Nephron progenitor cell (in vitro differentiated cells): ENCODE measurements around the gene ARG1.

Experiments
- DNase-seq: peaks from one replicate; pipeline ENCODE4 v3.0.0; 2021
- H3K27ac Mint-ChIP-seq: 2 replicates; pipeline ENCODE4 v1.8.0; 2021; ENCODE audit warnings: mild to moderate bottlenecking, moderate library complexity, mixed read lengths
- H3K27me3 Mint-ChIP-seq: 2 replicates; pipeline ENCODE4 v1.8.0; 2021; ENCODE audit warnings: mild to moderate bottlenecking, low read depth, mixed read lengths; ENCODE audit not compliant: poor library complexity
- H3K36me3 Mint-ChIP-seq: 2 replicates; pipeline ENCODE4 v1.8.0; 2021; ENCODE audit warnings: low read depth, mixed read lengths
- H3K4me1 Mint-ChIP-seq: 2 replicates; pipeline ENCODE4 v1.8.0; 2021; ENCODE audit warnings: mixed read lengths
- H3K4me3 Mint-ChIP-seq: 2 replicates; pipeline ENCODE4 v1.8.0; 2021; ENCODE audit warnings: mild to moderate bottlenecking, moderate library complexity, mixed read lengths
- H3K9me3 Mint-ChIP-seq: 2 replicates; pipeline ENCODE4 v1.8.0; 2021; ENCODE audit warnings: mild to moderate bottlenecking, moderate library complexity, mixed read lengths
- TF ChIP-seq, protein P1 (sequence below): fragments of 200-600 bp; sonication (generic); IDR thresholded peaks from 2 replicates; pipeline ENCODE4 v1.5.0; 2021; ENCODE audit warnings: antibody characterized with exemption

ARG1 gene

DNA sequence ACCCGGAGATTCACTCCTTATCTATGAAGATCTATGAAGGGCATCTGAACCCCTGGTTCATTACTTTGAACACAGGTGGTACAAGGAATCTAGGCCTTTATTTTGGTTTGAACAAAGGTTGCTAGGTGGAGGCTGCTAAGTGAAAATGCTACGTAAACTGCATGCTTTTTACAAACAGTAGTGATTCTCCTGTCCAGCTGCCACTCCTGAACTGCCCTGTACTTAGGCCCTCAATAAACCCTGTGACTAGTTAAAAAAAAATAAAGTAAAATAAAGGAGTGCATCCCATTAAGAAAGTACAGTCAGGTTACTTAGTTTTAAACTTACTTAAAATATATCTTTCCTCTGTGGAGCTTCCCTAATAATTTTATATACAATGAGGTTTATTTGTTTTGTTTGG, 27.7 kb upstream of the ARG1 start:
- H3K4me1 Mint-ChIP-seq, result peaks cover 5% of the 10 kb centered on the region
- peaks cover 7% of the 10 kb centered on the region for H3K27me3 Mint-ChIP-seq
- peaks cover 24% of the 10 kb centered on the region for H3K9me3 Mint-ChIP-seq
- H3K36me3 Mint-ChIP-seq, result no peaks in the 10 kb centered on the region
- TF ChIP-seq, protein P1, sequence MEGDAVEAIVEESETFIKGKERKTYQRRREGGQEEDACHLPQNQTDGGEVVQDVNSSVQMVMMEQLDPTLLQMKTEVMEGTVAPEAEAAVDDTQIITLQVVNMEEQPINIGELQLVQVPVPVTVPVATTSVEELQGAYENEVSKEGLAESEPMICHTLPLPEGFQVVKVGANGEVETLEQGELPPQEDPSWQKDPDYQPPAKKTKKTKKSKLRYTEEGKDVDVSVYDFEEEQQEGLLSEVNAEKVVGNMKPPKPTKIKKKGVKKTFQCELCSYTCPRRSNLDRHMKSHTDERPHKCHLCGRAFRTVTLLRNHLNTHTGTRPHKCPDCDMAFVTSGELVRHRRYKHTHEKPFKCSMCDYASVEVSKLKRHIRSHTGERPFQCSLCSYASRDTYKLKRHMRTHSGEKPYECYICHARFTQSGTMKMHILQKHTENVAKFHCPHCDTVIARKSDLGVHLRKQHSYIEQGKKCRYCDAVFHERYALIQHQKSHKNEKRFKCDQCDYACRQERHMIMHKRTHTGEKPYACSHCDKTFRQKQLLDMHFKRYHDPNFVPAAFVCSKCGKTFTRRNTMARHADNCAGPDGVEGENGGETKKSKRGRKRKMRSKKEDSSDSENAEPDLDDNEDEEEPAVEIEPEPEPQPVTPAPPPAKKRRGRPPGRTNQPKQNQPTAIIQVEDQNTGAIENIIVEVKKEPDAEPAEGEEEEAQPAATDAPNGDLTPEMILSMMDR, result no peak
- H3K4me3 Mint-ChIP-seq, result no peak overlapping the region
- no peak for DNase-seq
- H3K27ac Mint-ChIP-seq, result no peak overlapping the region

DNA sequence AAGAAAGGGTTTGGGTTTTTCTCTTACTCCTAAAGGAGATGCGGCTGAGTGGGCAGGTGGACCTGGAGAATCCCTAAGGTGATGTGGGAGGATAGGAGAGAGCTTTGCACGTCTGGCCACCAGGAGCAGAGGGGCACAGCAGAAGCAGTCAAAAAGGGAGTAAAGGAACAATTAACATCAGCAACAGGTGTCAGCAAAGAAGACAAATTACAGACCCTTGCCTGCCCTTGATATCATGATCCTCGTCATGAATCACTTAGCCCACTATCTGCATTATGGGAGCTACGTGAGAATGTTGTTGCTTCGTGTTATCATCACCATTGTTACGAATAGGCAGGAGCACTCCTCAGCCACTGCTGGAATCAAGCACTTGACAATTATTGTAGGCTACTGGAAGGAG, 25.5 kb upstream of the ARG1 start:
- DNase-seq, result no peak

DNA sequence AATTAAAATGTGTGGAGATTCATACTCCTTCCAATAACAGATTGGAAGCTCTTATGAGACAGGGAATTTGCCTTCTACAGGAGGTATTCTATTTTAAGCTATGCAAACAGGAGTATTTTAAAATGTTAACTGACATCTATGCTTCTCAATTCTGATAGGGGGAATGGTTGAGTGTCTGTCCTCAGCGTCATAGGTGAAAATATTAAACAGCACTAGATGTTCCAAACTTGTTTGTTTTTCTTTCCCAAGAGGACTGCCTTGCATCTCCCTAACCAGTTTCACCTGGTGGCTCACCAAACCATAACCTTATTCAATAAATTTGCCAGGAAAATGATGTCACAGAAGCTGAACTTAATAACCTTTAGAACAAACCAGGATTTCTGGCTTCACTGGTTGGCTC, 24.6 kb upstream of the ARG1 start:
- TF ChIP-seq, protein P1, result no peak
- H3K27ac Mint-ChIP-seq, result no peak overlapping the region
- H3K27me3 Mint-ChIP-seq, result peaks cover 7% of the 10 kb centered on the region
- no peak for DNase-seq
- H3K36me3 Mint-ChIP-seq, result no peaks in the 10 kb centered on the region
- peaks cover 10% of the 10 kb centered on the region for H3K9me3 Mint-ChIP-seq
- H3K4me1 Mint-ChIP-seq, result peaks cover 5% of the 10 kb centered on the region
- H3K4me3 Mint-ChIP-seq, result no peak overlapping the region

More for the DNA sequence above, 25.5 kb upstream of the ARG1 start:
- TF ChIP-seq, protein P1, result no peak
- no peak overlapping the region for H3K4me3 Mint-ChIP-seq
- H3K27me3 Mint-ChIP-seq, result peaks cover 7% of the 10 kb centered on the region
- no peaks in the 10 kb centered on the region for H3K36me3 Mint-ChIP-seq
- peaks cover 5% of the 10 kb centered on the region for H3K4me1 Mint-ChIP-seq
- H3K9me3 Mint-ChIP-seq, result peaks cover 18% of the 10 kb centered on the region
- H3K27ac Mint-ChIP-seq, result no peak overlapping the region

DNA sequence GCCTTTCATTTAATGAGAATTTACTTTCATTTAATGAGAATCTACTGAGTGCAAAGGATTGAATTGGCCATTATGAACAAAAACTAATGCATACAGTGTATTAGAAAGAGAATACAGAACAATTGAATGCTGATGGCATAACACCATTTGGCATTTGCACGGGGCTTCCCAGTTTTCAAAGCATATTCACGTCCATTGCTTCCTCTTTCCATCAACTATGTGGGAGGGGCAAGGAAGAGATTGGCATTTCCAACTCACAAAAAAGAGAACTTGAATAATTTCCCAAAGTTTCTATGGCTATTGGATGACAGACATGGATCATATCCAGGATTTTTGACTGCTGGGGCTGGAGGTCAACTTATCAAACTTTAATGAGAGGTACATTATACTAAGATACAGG, 23.2 kb upstream of the ARG1 start:
- no peak overlapping the region for H3K27ac Mint-ChIP-seq
- no peaks in the 10 kb centered on the region for H3K9me3 Mint-ChIP-seq
- no peaks in the 10 kb centered on the region for H3K36me3 Mint-ChIP-seq
- no peak for DNase-seq
- H3K4me1 Mint-ChIP-seq, result peaks cover 5% of the 10 kb centered on the region
- TF ChIP-seq, protein P1, result no peak
- H3K27me3 Mint-ChIP-seq, result peaks cover 8% of the 10 kb centered on the region
- no peak overlapping the region for H3K4me3 Mint-ChIP-seq

DNA sequence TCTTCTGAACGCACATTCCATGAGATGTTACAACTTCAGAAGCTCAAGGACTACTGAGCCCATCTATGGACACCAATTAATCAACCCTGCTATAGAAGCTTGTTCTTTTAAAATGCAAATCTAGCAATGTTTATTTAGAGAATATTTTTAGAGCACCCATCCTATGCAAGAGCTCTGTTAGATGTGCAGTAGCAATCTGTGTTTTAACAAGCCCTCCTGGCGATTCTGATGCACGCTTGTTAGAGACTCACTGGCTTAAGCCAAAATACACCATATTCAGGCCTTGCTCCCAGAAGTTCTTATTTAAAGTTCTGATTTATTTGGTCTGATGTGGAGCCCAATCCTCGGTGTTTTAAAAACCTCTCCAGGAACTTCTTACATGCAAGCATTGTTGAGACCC, 21.1 kb upstream of the ARG1 start:
- Mint-ChIP-seq H3K27ac (no peak overlapping the region), H3K27me3 (peaks cover 8% of the 10 kb centered on the region)
- TF ChIP-seq, protein P1, result no peak

DNA sequence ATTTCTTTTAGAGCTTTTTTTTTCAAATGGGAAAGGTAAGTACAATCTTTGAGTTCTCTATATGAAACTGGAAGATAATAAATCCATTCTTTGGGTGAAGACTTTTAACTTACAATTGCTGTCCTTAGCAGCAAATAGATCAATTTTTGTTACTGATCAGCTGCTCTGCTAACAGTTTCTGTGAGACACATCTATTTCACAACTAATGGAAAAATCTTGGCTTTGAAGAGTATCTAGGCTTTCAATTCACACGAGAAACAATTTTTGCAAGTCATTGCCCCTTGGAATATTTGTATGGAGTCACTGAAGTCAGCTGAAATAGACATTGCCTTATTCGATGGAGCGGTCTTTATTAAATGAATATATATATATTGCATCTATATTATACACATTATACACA, 20.5 kb upstream of the ARG1 start:
- TF ChIP-seq, protein P1, result no peak
- Mint-ChIP-seq H3K4me3 (no peak overlapping the region), H3K36me3 (no peaks in the 10 kb centered on the region), H3K9me3 (no peaks in the 10 kb centered on the region), H3K27me3 (peaks cover 8% of the 10 kb centered on the region), H3K27ac (no peak overlapping the region), H3K4me1 (peaks cover under 1% of the 10 kb centered on the region)
- DNase-seq, result no peak

More for the DNA sequence above, 21.1 kb upstream of the ARG1 start:
- Mint-ChIP-seq H3K4me3 (no peak overlapping the region), H3K9me3 (no peaks in the 10 kb centered on the region), H3K4me1 (peaks cover 5% of the 10 kb centered on the region), H3K36me3 (no peaks in the 10 kb centered on the region)
- DNase-seq, result no peak
